ENCODE measurements around the gene KDM4F. TPM values are rescaled to one million over a fixed set of nuclear protein-coding genes. Genes with fewer than 3 reads are reported as not detected.

Gene KDM4F
- total and polyA plus RNA-seq, 11 donors, result not detected

DNA sequence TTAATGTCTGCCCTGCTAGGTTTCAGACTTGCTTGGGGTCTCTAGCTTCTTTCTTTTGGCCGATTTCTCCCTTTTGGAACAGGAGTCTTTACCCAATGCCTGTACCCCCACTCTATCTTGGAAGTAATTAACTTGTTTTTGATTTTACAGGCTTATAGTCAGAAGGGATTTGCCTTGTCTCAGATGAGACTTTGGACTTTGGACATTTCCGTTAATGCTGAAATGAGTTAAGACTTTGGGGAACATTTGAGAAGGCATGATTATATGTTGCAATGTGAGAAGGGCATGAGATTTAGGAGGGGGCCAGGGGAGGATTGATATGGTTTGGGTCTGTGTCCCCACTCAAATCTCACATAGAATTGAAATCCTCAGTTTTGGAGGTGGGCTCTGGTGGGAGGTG, 5.1 kb downstream of the KDM4F start:
- 81 to 89% (median 85%) methylated on average over 2 of the region's 2 CpGs for WGBS, 4 donors
- ATAC-seq, result no peak

DNA sequence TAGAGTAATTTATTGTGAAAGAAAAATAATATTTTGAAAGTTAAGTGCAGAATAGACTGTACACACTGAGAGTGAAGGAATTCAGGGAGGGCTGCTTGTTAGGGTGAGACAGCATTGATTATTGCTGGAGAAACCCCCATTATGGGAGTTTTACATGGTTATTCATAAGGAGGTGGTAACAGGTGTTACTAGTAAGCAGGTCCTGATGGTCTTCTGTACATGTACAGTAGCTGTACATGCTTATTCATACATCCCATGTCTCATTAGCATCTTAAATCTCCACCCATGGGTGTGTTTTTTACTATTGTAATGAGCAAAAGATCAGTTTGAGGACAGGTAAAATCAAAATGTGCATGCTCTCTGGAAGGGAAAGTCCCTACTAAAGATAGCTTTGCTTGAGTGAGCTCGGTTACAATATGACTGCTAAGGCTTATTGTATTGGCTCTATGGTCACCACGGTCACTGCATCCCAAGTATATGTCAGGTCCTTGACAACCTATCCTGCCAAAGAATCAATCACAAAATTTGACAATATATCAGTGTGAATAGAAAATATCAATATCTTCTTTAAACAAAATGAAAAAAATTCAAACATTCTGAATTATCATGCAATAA, 6.2 kb downstream of the KDM4F start:
- Histone ChIP-seq H3K27me3 (peaks cover 0 to 29% (median 0%) of the 10 kb centered on the region in 9 donors), H3K36me3 (no peaks in the 10 kb centered on the region), H3K27ac (no peak overlapping the region), H3K4me1 (no peaks in the 10 kb centered on the region), H3K4me3 (no peak overlapping the region), H3K9me3 (no peaks in the 10 kb centered on the region)
- DNase-seq, result no peak
- intact Hi-C loops (cut with DNase I), result no loop called here
- 39 to 43% (median 41%) methylated on average over 2 of the region's 2 CpGs for WGBS, 4 donors
- ATAC-seq, result no peak
- no peak for TF ChIP-seq POLR2A (IDR thresholded peaks at IDR 0.05)
- TF ChIP-seq, protein P1, sequence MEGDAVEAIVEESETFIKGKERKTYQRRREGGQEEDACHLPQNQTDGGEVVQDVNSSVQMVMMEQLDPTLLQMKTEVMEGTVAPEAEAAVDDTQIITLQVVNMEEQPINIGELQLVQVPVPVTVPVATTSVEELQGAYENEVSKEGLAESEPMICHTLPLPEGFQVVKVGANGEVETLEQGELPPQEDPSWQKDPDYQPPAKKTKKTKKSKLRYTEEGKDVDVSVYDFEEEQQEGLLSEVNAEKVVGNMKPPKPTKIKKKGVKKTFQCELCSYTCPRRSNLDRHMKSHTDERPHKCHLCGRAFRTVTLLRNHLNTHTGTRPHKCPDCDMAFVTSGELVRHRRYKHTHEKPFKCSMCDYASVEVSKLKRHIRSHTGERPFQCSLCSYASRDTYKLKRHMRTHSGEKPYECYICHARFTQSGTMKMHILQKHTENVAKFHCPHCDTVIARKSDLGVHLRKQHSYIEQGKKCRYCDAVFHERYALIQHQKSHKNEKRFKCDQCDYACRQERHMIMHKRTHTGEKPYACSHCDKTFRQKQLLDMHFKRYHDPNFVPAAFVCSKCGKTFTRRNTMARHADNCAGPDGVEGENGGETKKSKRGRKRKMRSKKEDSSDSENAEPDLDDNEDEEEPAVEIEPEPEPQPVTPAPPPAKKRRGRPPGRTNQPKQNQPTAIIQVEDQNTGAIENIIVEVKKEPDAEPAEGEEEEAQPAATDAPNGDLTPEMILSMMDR (IDR thresholded peaks at IDR 0.05), result no peak

More for the DNA sequence above, 5.1 kb downstream of the KDM4F start:
- TF ChIP-seq, protein P1 (IDR thresholded peaks at IDR 0.05), result no peak
- no peak for TF ChIP-seq POLR2A (IDR thresholded peaks at IDR 0.05)
- DNase-seq, result no peak
- H3K4me3 ChIP-seq, result no peak overlapping the region
- H3K27me3 ChIP-seq, result peaks cover 0 to 29% (median 0%) of the 10 kb centered on the region in 9 donors
- no peaks in the 10 kb centered on the region for H3K9me3 ChIP-seq
- no peak overlapping the region for H3K27ac ChIP-seq
- intact Hi-C loops (cut with DNase I), result no loop called here
- H3K36me3 ChIP-seq, result no peaks in the 10 kb centered on the region
- no peaks in the 10 kb centered on the region for H3K4me1 ChIP-seq

DNA sequence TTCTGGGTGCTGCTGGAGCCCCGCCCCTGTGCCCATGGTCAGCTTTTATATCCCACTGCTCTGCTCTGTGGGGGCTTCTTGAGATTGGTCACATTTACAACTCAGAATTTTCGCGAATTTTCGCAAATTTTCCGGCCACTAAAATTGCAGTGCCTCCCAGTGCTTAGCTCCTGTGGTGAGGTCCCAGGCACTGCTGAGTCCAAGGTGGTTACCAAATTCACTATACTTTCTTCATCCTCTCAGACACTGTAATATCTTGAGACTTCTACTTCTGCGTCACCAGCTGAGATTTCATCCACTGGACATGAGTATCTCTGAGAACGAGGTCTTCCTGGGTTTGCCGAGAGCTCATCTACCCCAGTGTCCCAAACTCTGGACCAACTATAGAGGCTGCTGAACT, 8.7 kb downstream of the KDM4F start:
- no peak overlapping the region for H3K27ac ChIP-seq
- no peaks in the 10 kb centered on the region for H3K4me1 ChIP-seq
- H3K27me3 ChIP-seq, result peaks cover 0 to 21% (median 0%) of the 10 kb centered on the region in 9 donors
- intact Hi-C loops (cut with DNase I), result no loop called here
- H3K9me3 ChIP-seq, result no peaks in the 10 kb centered on the region
- H3K4me3 ChIP-seq, result no peak overlapping the region
- no peaks in the 10 kb centered on the region for H3K36me3 ChIP-seq
- ATAC-seq (no peak), DNase-seq (no peak)
- TF ChIP-seq, protein P1 (IDR thresholded peaks at IDR 0.05), result no peak
- TF ChIP-seq POLR2A (IDR thresholded peaks at IDR 0.05), result no peak
- 92 to 94% (median 93%) methylated on average over 8 of the region's 8 CpGs for WGBS, 4 donors

DNA sequence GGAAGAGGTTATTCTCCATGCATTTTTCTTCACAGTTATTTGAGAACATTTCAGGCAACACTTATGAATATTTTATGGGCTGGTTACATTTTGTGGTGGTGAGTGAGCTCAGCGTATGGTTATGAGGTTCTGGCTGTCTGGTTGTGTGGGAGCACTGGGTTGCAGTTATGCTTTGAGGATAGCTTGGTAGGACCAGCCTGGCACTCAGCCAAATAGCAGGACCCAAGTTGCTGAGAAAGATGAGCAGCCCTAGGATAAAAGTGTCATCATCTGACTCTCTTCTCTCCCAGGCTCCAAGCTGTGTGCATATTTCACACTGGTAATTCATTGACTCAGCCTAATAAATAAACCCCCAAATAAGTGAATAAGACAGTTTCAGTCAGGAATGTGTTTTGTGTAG, 9.4 kb downstream of the KDM4F start:
- no peak for ATAC-seq
- peaks cover 0 to 14% (median 0%) of the 10 kb centered on the region in 9 donors for H3K27me3 ChIP-seq
- no peak for TF ChIP-seq POLR2A (IDR thresholded peaks at IDR 0.05)
- TF ChIP-seq, protein P1 (IDR thresholded peaks at IDR 0.05), result no peak
- H3K4me3 ChIP-seq, result no peak overlapping the region
- no peak overlapping the region for H3K27ac ChIP-seq
- H3K36me3 ChIP-seq, result no peaks in the 10 kb centered on the region
- DNase-seq, result no peak
- intact Hi-C loops (cut with DNase I), result no loop called here
- 83 to 92% (median 87%) methylated on average over 1 of the region's 1 CpG for WGBS, 4 donors
- H3K9me3 ChIP-seq, result no peaks in the 10 kb centered on the region
- no peaks in the 10 kb centered on the region for H3K4me1 ChIP-seq
